Measurements from ENCODE around the gene TCF7L2.

Gene TCF7L2

GRCh38 chr10:112949875-112950507 is at the start of gene TCF7L2:
Gene TCF7L2 (plus strand): TSS chr10:112950247. CDS start chr10:112950757, 510 bp downstream.
- no peak for TF ChIP-seq CTCF (IDR thresholded peaks at IDR 0.05; ENCODE audit: extremely low read depth, insufficient read depth, missing control alignments)
- in situ Hi-C loops (cut with MboI; ENCODE audit: low pct_unique_long_range_greater_than_20kb, low sequenced_read_pairs, unreplicated experiment): no loop called here
- peak; percentile 58 for DNase-seq (ENCODE audit: low spot score)

GRCh38 chr10:112902730-112903129 is 47.3 kb upstream of the TCF7L2 start:
- no peak for DNase-seq (ENCODE audit: low spot score)
- in situ Hi-C loops (cut with MboI; ENCODE audit: low pct_unique_long_range_greater_than_20kb, low sequenced_read_pairs, unreplicated experiment): no loop called here
- TF ChIP-seq CTCF (IDR thresholded peaks at IDR 0.05; ENCODE audit: extremely low read depth, insufficient read depth, missing control alignments): no peak

GRCh38 chr10:112904000-112904399 is 46.0 kb upstream of the TCF7L2 start:
- in situ Hi-C loops (cut with MboI; ENCODE audit: low pct_unique_long_range_greater_than_20kb, low sequenced_read_pairs, unreplicated experiment): no loop called here
- no peak for TF ChIP-seq CTCF (IDR thresholded peaks at IDR 0.05; ENCODE audit: extremely low read depth, insufficient read depth, missing control alignments)
- DNase-seq (ENCODE audit: low spot score): no peak

- no peak for DNase-seq (ENCODE audit: low spot score)
- TF ChIP-seq CTCF (IDR thresholded peaks at IDR 0.05; ENCODE audit: extremely low read depth, insufficient read depth, missing control alignments): no peak
- in situ Hi-C loops (cut with MboI; ENCODE audit: low pct_unique_long_range_greater_than_20kb, low sequenced_read_pairs, unreplicated experiment): no loop called here
Observed at GRCh38 chr10:112906945-112907344, 43.1 kb upstream of the TCF7L2 start.

GRCh38 chr10:112907893-112908292 is 42.2 kb upstream of the TCF7L2 start:
- in situ Hi-C loops (cut with MboI; ENCODE audit: low pct_unique_long_range_greater_than_20kb, low sequenced_read_pairs, unreplicated experiment): no loop called here
- no peak for TF ChIP-seq CTCF (IDR thresholded peaks at IDR 0.05; ENCODE audit: extremely low read depth, insufficient read depth, missing control alignments)
- no peak for DNase-seq (ENCODE audit: low spot score)

GRCh38 chr10:112911206-112911605 is 38.8 kb upstream of the TCF7L2 start:
- no peak for TF ChIP-seq CTCF (IDR thresholded peaks at IDR 0.05; ENCODE audit: extremely low read depth, insufficient read depth, missing control alignments)
- in situ Hi-C loops (cut with MboI; ENCODE audit: low pct_unique_long_range_greater_than_20kb, low sequenced_read_pairs, unreplicated experiment): no loop called here
- DNase-seq (ENCODE audit: low spot score): no peak

All from GM13977 (cell line).